ENCODE results near the gene SLC35F6.

The SLC35F6 gene

DNA sequence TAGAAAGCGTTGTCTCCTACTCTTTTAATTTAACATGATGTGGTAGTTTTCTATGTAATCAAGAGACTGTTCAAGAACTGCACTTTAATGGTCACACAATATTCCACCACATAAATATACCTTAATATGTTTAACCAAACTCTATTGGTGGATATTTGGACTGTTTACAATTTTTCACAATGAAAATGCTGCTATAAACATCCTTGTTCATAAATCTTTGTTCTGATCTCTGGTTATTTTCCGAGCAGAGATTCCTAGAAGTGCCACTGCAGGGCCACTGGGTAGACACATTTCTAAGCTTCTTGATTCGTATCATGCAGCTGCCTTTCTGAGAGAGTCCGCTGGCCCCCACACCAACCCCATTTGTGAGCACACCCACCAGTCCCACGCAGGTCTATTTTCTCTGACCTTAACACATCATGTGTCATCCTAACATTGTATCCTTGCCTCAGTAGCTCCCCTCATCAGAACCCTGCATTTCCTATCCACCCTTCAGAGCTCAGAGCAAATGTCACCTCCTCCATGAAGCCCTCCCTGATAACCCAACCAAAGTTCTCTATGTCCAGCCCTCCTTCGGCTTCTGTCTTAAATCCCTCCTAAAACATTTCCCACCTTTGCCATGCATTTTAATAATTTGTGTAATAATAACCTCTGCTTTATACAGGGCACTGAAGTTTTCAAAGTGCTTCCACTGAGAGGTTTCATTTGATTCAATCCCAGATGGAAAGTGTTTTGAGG is 45.0 kb upstream of the SLC35F6 start:
- WGBS (ENCODE audit: extremely low coverage, insufficient coverage, low lambda C conversion rate): no CpG with 5 or more reads among the region's 6 CpGs
- Histone ChIP-seq H3K23ac (ENCODE audit: low read length) (no peak overlapping the region), H3K4ac (ENCODE audit: low read depth, low read length) (no peak overlapping the region), H3K18ac (ENCODE audit: low read length) (no peak overlapping the region), H2AK5ac (ENCODE audit: low read length) (no peak overlapping the region), H4K5ac (ENCODE audit: low read length) (no peak overlapping the region), H3K79me2 (ENCODE audit: control insufficient read depth, insufficient read depth, low read length) (no peaks in the 10 kb centered on the region), H3K36me3 (ENCODE audit: control insufficient read depth, insufficient read depth, low read length) (no peaks in the 10 kb centered on the region), H4K8ac (ENCODE audit: low read depth, low read length) (no peak overlapping the region), H2BK15ac (replicated peaks; ENCODE audit: low read depth) (no peak overlapping the region), H2BK120ac (ENCODE audit: low read depth, low read length) (no peak overlapping the region), H3K4me2 (ENCODE audit: low read length) (no peak overlapping the region), H3K4me3 (ENCODE audit: low read length) (no peak overlapping the region), H3K27me3 (ENCODE audit: insufficient read depth, low read length, poor library complexity) (no peaks in the 10 kb centered on the region), H3K9ac (ENCODE audit: low read length) (no peak overlapping the region), H2BK5ac (ENCODE audit: low read length) (no peak overlapping the region), H3K27ac (ENCODE audit: low read depth, low read length) (no peak overlapping the region), H3K4me1 (ENCODE audit: control insufficient read depth, low read depth, low read length) (no peaks in the 10 kb centered on the region), H3K79me1 (ENCODE audit: low read length) (no peaks in the 10 kb centered on the region), H3K56ac (ENCODE audit: low read length) (no peak overlapping the region)
- DNase-seq: no peak

DNA sequence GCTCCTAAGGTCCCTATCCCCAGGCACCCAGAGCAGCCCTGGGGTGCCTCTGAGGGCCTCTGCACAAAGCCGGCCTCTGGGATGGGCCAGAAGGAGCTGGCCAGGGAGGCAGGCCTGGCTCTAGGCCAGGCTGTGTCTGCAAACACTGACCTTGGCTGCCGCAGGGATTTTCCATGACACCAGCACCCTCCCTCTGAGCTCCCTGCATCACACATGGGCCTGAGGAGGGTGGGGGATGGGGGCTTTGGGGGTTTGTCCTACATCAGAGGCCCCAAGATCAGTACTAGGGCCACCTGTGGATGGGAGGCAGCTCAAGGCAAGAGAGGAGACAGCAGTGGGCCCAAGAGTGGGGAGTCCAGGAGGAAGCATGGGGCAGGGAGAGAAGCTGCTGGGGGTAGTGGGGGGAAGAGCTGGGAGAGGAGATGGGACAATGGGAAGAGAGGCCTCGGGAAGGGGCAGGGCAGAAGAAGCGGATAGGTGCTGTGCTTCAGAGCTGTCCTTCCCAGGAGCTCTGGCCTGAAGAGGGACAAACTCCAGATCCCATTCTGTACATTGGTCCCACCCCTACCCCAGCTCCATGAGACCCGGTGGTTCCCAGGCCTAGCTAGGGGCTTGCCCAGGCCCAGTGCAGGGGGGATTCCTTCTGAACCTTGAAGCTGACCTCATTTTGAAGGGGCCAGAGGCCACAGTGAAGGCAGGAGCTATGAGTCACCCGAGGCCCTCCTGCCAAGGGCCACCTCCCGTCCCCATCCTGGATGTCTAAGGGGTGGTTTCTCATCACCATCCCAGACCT is 43.6 kb upstream of the SLC35F6 start:
- WGBS (ENCODE audit: extremely low coverage, insufficient coverage, low lambda C conversion rate): no CpG with 5 or more reads among the region's 7 CpGs
- Histone ChIP-seq H3K36me3 (ENCODE audit: control insufficient read depth, insufficient read depth, low read length) (no peaks in the 10 kb centered on the region), H3K27ac (ENCODE audit: low read depth, low read length) (no peak overlapping the region), H2AK5ac (ENCODE audit: low read length) (no peak overlapping the region), H2BK120ac (ENCODE audit: low read depth, low read length) (no peak overlapping the region), H3K56ac (ENCODE audit: low read length) (peak overlapping the region; percentile 32), H4K5ac (ENCODE audit: low read length) (no peak overlapping the region), H3K79me1 (ENCODE audit: low read length) (no peaks in the 10 kb centered on the region), H2BK15ac (replicated peaks; ENCODE audit: low read depth) (no peak overlapping the region), H3K27me3 (ENCODE audit: insufficient read depth, low read length, poor library complexity) (no peaks in the 10 kb centered on the region), H3K23ac (ENCODE audit: low read length) (no peak overlapping the region), H3K4me3 (ENCODE audit: low read length) (no peak overlapping the region), H3K4ac (ENCODE audit: low read depth, low read length) (no peak overlapping the region), H3K79me2 (ENCODE audit: control insufficient read depth, insufficient read depth, low read length) (no peaks in the 10 kb centered on the region), H3K9ac (ENCODE audit: low read length) (no peak overlapping the region), H3K4me2 (ENCODE audit: low read length) (no peak overlapping the region), H3K4me1 (ENCODE audit: control insufficient read depth, low read depth, low read length) (no peaks in the 10 kb centered on the region), H4K8ac (ENCODE audit: low read depth, low read length) (no peak overlapping the region), H3K18ac (ENCODE audit: low read length) (no peak overlapping the region), H2BK5ac (ENCODE audit: low read length) (no peak overlapping the region)
- peak; percentile 24 for DNase-seq

DNA sequence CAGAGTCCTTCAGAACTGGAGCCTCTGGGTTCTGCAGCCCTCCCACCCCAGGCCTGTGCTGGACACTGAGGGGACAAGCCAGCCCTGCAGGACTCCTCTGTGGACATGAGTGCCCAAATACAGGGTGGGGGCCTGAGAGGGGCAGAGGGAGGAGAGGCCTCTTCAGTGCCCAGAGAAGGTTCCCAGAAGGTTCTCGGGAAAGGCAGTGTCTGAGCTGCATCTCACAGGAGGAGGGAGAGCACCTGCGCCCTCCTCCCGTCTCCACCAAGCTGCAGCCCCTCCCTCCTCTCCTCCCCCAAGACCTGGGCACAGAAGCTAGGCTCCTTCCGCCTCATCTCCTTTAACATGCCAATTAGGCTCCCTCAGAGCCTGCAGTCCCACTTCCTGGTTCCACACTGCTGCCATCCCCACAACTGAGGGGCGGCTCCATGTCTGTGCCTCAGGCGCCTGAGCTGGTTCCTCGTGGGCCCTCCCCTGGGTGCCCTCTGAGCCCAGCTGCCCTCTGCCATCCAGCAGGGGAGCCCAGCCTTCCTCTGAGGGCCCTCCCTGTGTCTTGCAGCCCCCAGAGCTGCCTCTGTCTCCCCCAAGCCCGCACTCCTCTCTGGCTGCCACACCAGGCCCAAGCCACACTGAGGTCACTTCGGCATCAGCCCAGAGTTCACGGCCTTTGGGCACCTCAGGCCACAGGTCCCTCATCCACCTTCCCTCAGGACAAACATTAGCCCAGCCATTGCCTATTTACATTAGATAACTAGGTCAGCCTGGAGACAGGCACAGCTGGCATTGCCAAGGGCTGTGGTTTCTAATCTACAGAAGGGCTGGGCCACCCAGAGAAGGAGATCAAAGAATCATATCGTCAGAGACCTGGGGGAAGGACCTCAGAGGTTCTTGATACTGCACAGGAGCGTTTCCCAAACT is 42.7 kb upstream of the SLC35F6 start:
- Histone ChIP-seq H2BK15ac (replicated peaks; ENCODE audit: low read depth) (no peak overlapping the region), H4K8ac (ENCODE audit: low read depth, low read length) (no peak overlapping the region), H3K36me3 (ENCODE audit: control insufficient read depth, insufficient read depth, low read length) (no peaks in the 10 kb centered on the region), H3K23ac (ENCODE audit: low read length) (no peak overlapping the region), H2BK120ac (ENCODE audit: low read depth, low read length) (no peak overlapping the region), H3K9ac (ENCODE audit: low read length) (no peak overlapping the region), H3K56ac (ENCODE audit: low read length) (no peak overlapping the region), H3K4me1 (ENCODE audit: control insufficient read depth, low read depth, low read length) (no peaks in the 10 kb centered on the region), H3K27ac (ENCODE audit: low read depth, low read length) (no peak overlapping the region), H3K79me2 (ENCODE audit: control insufficient read depth, insufficient read depth, low read length) (no peaks in the 10 kb centered on the region), H3K27me3 (ENCODE audit: insufficient read depth, low read length, poor library complexity) (no peaks in the 10 kb centered on the region), H4K5ac (ENCODE audit: low read length) (no peak overlapping the region), H3K4ac (ENCODE audit: low read depth, low read length) (no peak overlapping the region), H2BK5ac (ENCODE audit: low read length) (no peak overlapping the region), H3K18ac (ENCODE audit: low read length) (no peak overlapping the region), H3K4me3 (ENCODE audit: low read length) (no peak overlapping the region), H2AK5ac (ENCODE audit: low read length) (no peak overlapping the region), H3K4me2 (ENCODE audit: low read length) (no peak overlapping the region), H3K79me1 (ENCODE audit: low read length) (no peaks in the 10 kb centered on the region)
- WGBS (ENCODE audit: extremely low coverage, insufficient coverage, low lambda C conversion rate): no CpG with 5 or more reads among the region's 12 CpGs
- DNase-seq: no peak

DNA sequence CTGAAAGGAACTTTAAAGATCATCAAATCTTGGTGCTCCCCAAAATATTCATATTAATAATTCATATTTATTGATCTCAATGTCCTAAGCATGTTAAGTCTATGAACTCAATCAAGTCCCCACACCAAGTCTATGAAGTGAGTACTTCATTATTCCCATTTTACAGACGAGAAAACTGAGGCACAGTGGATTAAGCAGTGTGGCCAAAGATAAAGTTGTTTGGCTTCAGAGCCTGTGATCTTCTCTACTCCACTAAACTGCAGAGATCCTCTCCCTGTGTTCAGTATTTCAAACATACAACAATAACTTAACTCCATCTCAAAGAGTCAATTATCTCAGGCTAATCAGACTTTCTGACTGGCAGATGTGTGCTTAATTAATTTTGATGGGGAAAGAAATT is 41.8 kb upstream of the SLC35F6 start:
- H4K5ac ChIP-seq (ENCODE audit: low read length): no peak overlapping the region
- no peak overlapping the region for H3K18ac ChIP-seq (ENCODE audit: low read length)
- no peak overlapping the region for H2BK15ac ChIP-seq (replicated peaks; ENCODE audit: low read depth)
- H3K4me1 ChIP-seq (ENCODE audit: control insufficient read depth, low read depth, low read length): no peaks in the 10 kb centered on the region
- no peak overlapping the region for H3K9ac ChIP-seq (ENCODE audit: low read length)
- H3K27me3 ChIP-seq (ENCODE audit: insufficient read depth, low read length, poor library complexity): no peaks in the 10 kb centered on the region
- no peaks in the 10 kb centered on the region for H3K36me3 ChIP-seq (ENCODE audit: control insufficient read depth, insufficient read depth, low read length)
- H3K79me2 ChIP-seq (ENCODE audit: control insufficient read depth, insufficient read depth, low read length): no peaks in the 10 kb centered on the region
- no peak overlapping the region for H3K56ac ChIP-seq (ENCODE audit: low read length)
- no peak overlapping the region for H4K8ac ChIP-seq (ENCODE audit: low read depth, low read length)
- no peak overlapping the region for H3K4me2 ChIP-seq (ENCODE audit: low read length)
- no peak overlapping the region for H3K4me3 ChIP-seq (ENCODE audit: low read length)
- H3K27ac ChIP-seq (ENCODE audit: low read depth, low read length): no peak overlapping the region
- no peak overlapping the region for H2BK120ac ChIP-seq (ENCODE audit: low read depth, low read length)
- no peak overlapping the region for H3K23ac ChIP-seq (ENCODE audit: low read length)
- no peak overlapping the region for H3K4ac ChIP-seq (ENCODE audit: low read depth, low read length)
- H3K79me1 ChIP-seq (ENCODE audit: low read length): no peaks in the 10 kb centered on the region
- no peak overlapping the region for H2BK5ac ChIP-seq (ENCODE audit: low read length)
- DNase-seq: no peak
- no CpG with 5 or more reads among the region's 1 CpG for WGBS (ENCODE audit: extremely low coverage, insufficient coverage, low lambda C conversion rate)
- H2AK5ac ChIP-seq (ENCODE audit: low read length): no peak overlapping the region

- H3K4me3 ChIP-seq (ENCODE audit: low read length): no peak overlapping the region
- no peak overlapping the region for H3K56ac ChIP-seq (ENCODE audit: low read length)
- no peak overlapping the region for H3K4ac ChIP-seq (ENCODE audit: low read depth, low read length)
- no peaks in the 10 kb centered on the region for H3K79me2 ChIP-seq (ENCODE audit: control insufficient read depth, insufficient read depth, low read length)
- no peaks in the 10 kb centered on the region for H3K36me3 ChIP-seq (ENCODE audit: control insufficient read depth, insufficient read depth, low read length)
- H3K18ac ChIP-seq (ENCODE audit: low read length): no peak overlapping the region
- no peak overlapping the region for H4K8ac ChIP-seq (ENCODE audit: low read depth, low read length)
- peak overlapping the region; percentile 51 for H3K23ac ChIP-seq (ENCODE audit: low read length)
- DNase-seq: no peak
- no peak overlapping the region for H4K5ac ChIP-seq (ENCODE audit: low read length)
- no peaks in the 10 kb centered on the region for H3K4me1 ChIP-seq (ENCODE audit: control insufficient read depth, low read depth, low read length)
- no CpG with 5 or more reads among the region's 1 CpG for WGBS (ENCODE audit: extremely low coverage, insufficient coverage, low lambda C conversion rate)
- no peaks in the 10 kb centered on the region for H3K79me1 ChIP-seq (ENCODE audit: low read length)
- no peak overlapping the region for H2BK15ac ChIP-seq (replicated peaks; ENCODE audit: low read depth)
- no peak overlapping the region for H3K9ac ChIP-seq (ENCODE audit: low read length)
- H2BK120ac ChIP-seq (ENCODE audit: low read depth, low read length): no peak overlapping the region
- no peak overlapping the region for H2BK5ac ChIP-seq (ENCODE audit: low read length)
- H3K27me3 ChIP-seq (ENCODE audit: insufficient read depth, low read length, poor library complexity): no peaks in the 10 kb centered on the region
- H3K4me2 ChIP-seq (ENCODE audit: low read length): no peak overlapping the region
- H2AK5ac ChIP-seq (ENCODE audit: low read length): no peak overlapping the region
- no peak overlapping the region for H3K27ac ChIP-seq (ENCODE audit: low read depth, low read length)
These were observed 41.2 kb upstream of the SLC35F6 start for GRCh38 chr2:26722911-26723310.

Measured in mesendoderm (in vitro differentiated cells).